Inflammatory macrophage treated with lipopolysaccharide for 4 hours (primary cell): ENCODE results near the gene ANKRD24.
"Not testable (repeated sequence)": the region's sequence is repeated elsewhere in the genome, so short reads cannot be mapped to it uniquely, and the experiment has no call there.

Experiments
- DNase-seq: peaks from one replicate; pipeline ENCODE4 v3.0.0-alpha.2; 2020

ANKRD24 gene

GRCh38 chr19:4199699-4200293, 17.3 kb downstream of the ANKRD24 start:
- no peak for DNase-seq

- no peak for DNase-seq
Measured at GRCh38 chr19:4200940-4201542, 18.6 kb downstream of the ANKRD24 start.

- no peak for DNase-seq
Measured at GRCh38 chr19:4201798-4202197, 19.3 kb downstream of the ANKRD24 start.

GRCh38 chr19:4206818-4207484, 24.5 kb downstream of the ANKRD24 start:
- DNase-seq = peak; percentile 37

- peak; percentile 39 for DNase-seq
Measured at GRCh38 chr19:4208385-4209094, 26.1 kb downstream of the ANKRD24 start.

- no peak for DNase-seq
Measured at GRCh38 chr19:4210166-4210731, 27.8 kb downstream of the ANKRD24 start.

GRCh38 chr19:4213116-4213515, 30.6 kb downstream of the ANKRD24 start:
- DNase-seq = no peak

- DNase-seq = no peak
Measured at GRCh38 chr19:4215807-4216206, 33.3 kb downstream of the ANKRD24 start.

GRCh38 chr19:4216846-4217245, 34.4 kb downstream of the ANKRD24 start:
- DNase-seq = no peak

GRCh38 chr19:4217429-4218264, 35.2 kb downstream of the ANKRD24 start:
- no peak for DNase-seq

- DNase-seq = not testable (repeated sequence)
Measured at GRCh38 chr19:4218523-4218922, 36.0 kb downstream of the ANKRD24 start.

GRCh38 chr19:4220188-4220587, 37.7 kb downstream of the ANKRD24 start:
- no peak for DNase-seq

GRCh38 chr19:4224470-4224869, 42.0 kb downstream of the ANKRD24 start:
- DNase-seq = no peak

GRCh38 chr19:4225885-4226284, 43.4 kb downstream of the ANKRD24 start:
- DNase-seq = no peak

- peak; percentile 44 for DNase-seq
Measured at GRCh38 chr19:4227771-4228170, 45.3 kb downstream of the ANKRD24 start.

GRCh38 chr19:4228765-4229178, 46.3 kb downstream of the ANKRD24 start:
- no peak for DNase-seq

GRCh38 chr19:4229179-4229931, 46.9 kb downstream of the ANKRD24 start, which contains the start of gene EBI3:
EBI3 (plus strand) TSS chr19:4229523; CDS start chr19:4229551, 28 bp downstream.
- DNase-seq = peak; percentile 94

GRCh38 chr19:4230237-4230636, 47.7 kb downstream of the ANKRD24 start:
- not testable (repeated sequence) for DNase-seq

- DNase-seq = not testable (repeated sequence)
Measured at GRCh38 chr19:4231521-4231920, 49.0 kb downstream of the ANKRD24 start.

GRCh38 chr19:4232139-4232538, 49.6 kb downstream of the ANKRD24 start:
- DNase-seq = not testable (repeated sequence)

GRCh38 chr19:4232614-4233281, 50.3 kb downstream of the ANKRD24 start:
- DNase-seq = no peak
